Gastrocnemius medialis (tissue), 4 donors: ENCODE measurements around the gene GRIA4. TPM values are rescaled to one million over a fixed set of nuclear protein-coding genes. Genes with fewer than 3 reads are reported as not detected.

Experiments
- ATAC-seq, 2 donors: fragments of 150-250 bp; one replicate each; pipeline ENCODE4 v1.9.1; 2016
- DNase-seq, 2 donors: peaks; one replicate each; pipeline ENCODE4 v3.0.0-alpha.2; 2019
- H3K27ac ChIP-seq, 4 donors: fragments of 200-600 bp; sonication (generic); 1 replicate in 1 of 4; 2 replicates in 3 of 4; pipeline ENCODE4 v1.5.1; 2016 to 2018; ENCODE audit warnings: mild to moderate bottlenecking in 2 of 4, moderate library complexity in 1 of 4
- H3K27me3 ChIP-seq, 3 donors: fragments of 200-600 bp; sonication (generic) in 2 of 3; 1 replicate in 1 of 3; 2 replicates in 2 of 3; pipeline versions ENCODE4 v1.5.1 to v1.6.0; 2016 to 2019; ENCODE audit warnings: mild to moderate bottlenecking in 1 of 3, moderate library complexity in 1 of 3
- H3K36me3 ChIP-seq, 2 donors: fragments of 200-600 bp; sonication (generic) in 1 of 2; one replicate each; pipeline ENCODE4 v1.5.1; 2017 to 2018
- H3K4me1 ChIP-seq, 2 donors: fragments of 200-600 bp; sonication (generic) in 1 of 2; one replicate each; pipeline ENCODE4 v1.5.1; 2016 to 2017; ENCODE audit warnings: mild to moderate bottlenecking in 2 of 2
- H3K4me3 ChIP-seq, 4 donors: fragments of 200-600 bp; sonication (generic) in 3 of 4; 1 replicate in 1 of 4; 2 replicates in 3 of 4; pipeline ENCODE4 v1.5.1; 2016 to 2019; ENCODE audit warnings: mild to moderate bottlenecking in 2 of 4
- H3K9me3 ChIP-seq, 3 donors: fragments of 200-600 bp; sonication (generic) in 2 of 3; 1 replicate in 1 of 3; 2 replicates in 2 of 3; pipeline ENCODE4 v1.5.1; 2016 to 2019
- CTCF ChIP-seq, 5 experiments: fragments of 450-650 bp in 3 of 5; fragments of 200-600 bp in 2 of 5; sonication (generic) in 2 of 5; IDR thresholded peaks in 4 of 5; conservative IDR thresholded peaks in 1 of 5; 1 replicate in 4 of 5; 2 replicates in 1 of 5; pipeline ENCODE4 v1.5.1; 2016 to 2019; ENCODE audit warnings: antibody characterized with exemption in 5 of 5, mild to moderate bottlenecking in 3 of 5, moderate library complexity in 3 of 5
- POLR2A ChIP-seq, 2 donors: fragments of 450-650 bp; IDR thresholded peaks; one replicate each; pipeline ENCODE4 v1.6.1; 2017; ENCODE audit warnings: antibody characterized with exemption in 2 of 2, mild to moderate bottlenecking in 2 of 2, moderate library complexity in 2 of 2
- in situ Hi-C, 4 donors: fragments of 200-750 bp; cut with MboI; loops; one replicate each; pipeline versions ENCODE4 v1.15.0 to v1.8.0; 2017; ENCODE audit warnings: low sequenced_read_pairs in 4 of 4
- intact Hi-C: fragments of 100-400 bp; cut with DNase I; formaldehyde crosslinking; loops from one replicate; pipeline ENCODE4 v1.15.1; 2023; ENCODE audit warnings: low total_unique reads
- total RNA-seq, 4 donors: library from RNA; depleted of rRNA; stranded (reverse); fragments of >200 nt; gene quantifications; one replicate each; pipeline versions ENCODE4 v1.1.0 to v1.2.3, GENCODE V29; 2016

The GRIA4 gene
- total RNA-seq, 4 donors from 2014 or later: not detected

GRCh38 chr11:105740164-105740903 is 130.5 kb downstream of the GRIA4 start:
- Histone ChIP-seq H3K4me3 (no peak overlapping the region), H3K36me3 (no peaks in the 10 kb centered on the region), H3K4me1 (no peaks in the 10 kb centered on the region), H3K27me3 (no peaks in the 10 kb centered on the region), H3K27ac (no peak overlapping the region), H3K9me3 (no peaks in the 10 kb centered on the region)
- TF ChIP-seq CTCF (IDR thresholded peaks at IDR 0.05 in 4 of 5, conservative IDR thresholded peaks at IDR 0.05 in 1 of 5) (no peak), POLR2A (IDR thresholded peaks at IDR 0.05) (no peak)
- ATAC-seq (no peak), DNase-seq (no peak)
- intact Hi-C loops: no loop called here
- in situ Hi-C loops: no loop called here

- DNase-seq: no peak
- Histone ChIP-seq H3K27ac (no peak overlapping the region), H3K27me3 (no peaks in the 10 kb centered on the region), H3K36me3 (no peaks in the 10 kb centered on the region), H3K9me3 (no peaks in the 10 kb centered on the region), H3K4me3 (no peak overlapping the region), H3K4me1 (no peaks in the 10 kb centered on the region)
- intact Hi-C loops: no loop called here
- no peak for ATAC-seq
- no peak for TF ChIP-seq CTCF (IDR thresholded peaks at IDR 0.05 in 4 of 5, conservative IDR thresholded peaks at IDR 0.05 in 1 of 5)
- TF ChIP-seq POLR2A (IDR thresholded peaks at IDR 0.05): no peak
- in situ Hi-C loops: no loop called here
These were observed 131.7 kb downstream of the GRIA4 start for GRCh38 chr11:105741488-105742020.

GRCh38 chr11:105754260-105754659 is 144.4 kb downstream of the GRIA4 start:
- no peak for ATAC-seq
- Histone ChIP-seq H3K27me3 (no peaks in the 10 kb centered on the region), H3K27ac (no peak overlapping the region), H3K36me3 (no peaks in the 10 kb centered on the region), H3K4me1 (no peaks in the 10 kb centered on the region), H3K4me3 (no peak overlapping the region), H3K9me3 (no peaks in the 10 kb centered on the region)
- intact Hi-C loops: no loop called here
- no peak for TF ChIP-seq CTCF (IDR thresholded peaks at IDR 0.05 in 4 of 5, conservative IDR thresholded peaks at IDR 0.05 in 1 of 5)
- TF ChIP-seq POLR2A (IDR thresholded peaks at IDR 0.05): no peak
- no peak for DNase-seq
- in situ Hi-C loops: no loop called here

- intact Hi-C loops: no loop called here
- TF ChIP-seq CTCF (IDR thresholded peaks at IDR 0.05 in 4 of 5, conservative IDR thresholded peaks at IDR 0.05 in 1 of 5) (no peak), POLR2A (IDR thresholded peaks at IDR 0.05) (no peak)
- H3K4me1 ChIP-seq: no peaks in the 10 kb centered on the region
- H3K4me3 ChIP-seq: no peak overlapping the region
- in situ Hi-C loops: no loop called here
- H3K36me3 ChIP-seq: no peaks in the 10 kb centered on the region
- H3K9me3 ChIP-seq: no peaks in the 10 kb centered on the region
- H3K27ac ChIP-seq: no peak overlapping the region
- no peaks in the 10 kb centered on the region for H3K27me3 ChIP-seq
- no peak for DNase-seq
- no peak for ATAC-seq
These were observed 144.8 kb downstream of the GRIA4 start for GRCh38 chr11:105754716-105755115.
